Muscle layer of colon (tissue), 2 donors: ENCODE results near the gene GRIA4.
"Not testable (repeated sequence)": the region's sequence is repeated elsewhere in the genome, so short reads cannot be mapped to it uniquely, and the experiment has no call there.

ENCODE experiments used
- H3K27ac ChIP-seq: one replicate; pipeline ENCODE4 v1.7.0; 2013; ENCODE audit warnings: low read depth, mild to moderate bottlenecking, low read length, moderate library complexity
- H3K27me3 ChIP-seq, 2 donors: one replicate each; pipeline ENCODE4 v1.7.0; 2013; ENCODE audit warnings: low read length in 2 of 2, mild to moderate bottlenecking in 2 of 2; ENCODE audit not compliant: insufficient read depth in 2 of 2, control insufficient read depth in 1 of 2
- H3K36me3 ChIP-seq: one replicate; pipeline ENCODE4 v1.7.0; 2013; ENCODE audit warnings: mild to moderate bottlenecking, low read length; ENCODE audit not compliant: insufficient read depth
- H3K4me1 ChIP-seq: one replicate; pipeline ENCODE4 v1.7.0; 2013; ENCODE audit warnings: mild to moderate bottlenecking, low read length; ENCODE audit not compliant: insufficient read depth
- H3K4me3 ChIP-seq, 2 donors: one replicate each; pipeline ENCODE4 v1.7.0; 2013; ENCODE audit warnings: low read length in 2 of 2, low read depth in 1 of 2, mild to moderate bottlenecking in 1 of 2, moderate library complexity in 1 of 2
- H3K9ac ChIP-seq: one replicate; pipeline ENCODE4 v1.7.0; 2013; ENCODE audit warnings: low read length
- H3K9me3 ChIP-seq: one replicate; pipeline ENCODE4 v1.7.0; 2013; ENCODE audit warnings: mild to moderate bottlenecking, low read length
- donor health status: abdominal sarcoma.
- donor health status: Adenocarcinoma of cecum.

GRIA4 gene

DNA sequence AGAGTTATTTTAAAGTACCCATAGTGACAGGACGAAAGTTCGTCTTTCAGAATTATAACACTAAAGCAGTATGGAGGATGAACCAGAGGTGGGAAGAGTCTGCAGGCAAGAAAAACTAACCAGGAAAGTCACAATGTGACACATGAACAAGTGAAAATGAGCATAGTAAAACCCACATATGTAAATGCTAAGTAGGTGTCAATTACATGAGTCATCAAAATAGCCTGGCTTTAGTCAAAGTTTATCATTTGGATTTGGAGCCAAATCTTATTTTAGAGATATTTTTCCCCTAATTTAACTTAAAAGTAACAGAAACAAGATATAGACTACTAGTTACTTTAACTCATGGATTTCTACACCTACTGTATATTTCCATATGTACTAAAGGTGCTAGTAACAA is 159.8 kb downstream of the GRIA4 start:
- no peak overlapping the region for H3K4me3 ChIP-seq

DNA sequence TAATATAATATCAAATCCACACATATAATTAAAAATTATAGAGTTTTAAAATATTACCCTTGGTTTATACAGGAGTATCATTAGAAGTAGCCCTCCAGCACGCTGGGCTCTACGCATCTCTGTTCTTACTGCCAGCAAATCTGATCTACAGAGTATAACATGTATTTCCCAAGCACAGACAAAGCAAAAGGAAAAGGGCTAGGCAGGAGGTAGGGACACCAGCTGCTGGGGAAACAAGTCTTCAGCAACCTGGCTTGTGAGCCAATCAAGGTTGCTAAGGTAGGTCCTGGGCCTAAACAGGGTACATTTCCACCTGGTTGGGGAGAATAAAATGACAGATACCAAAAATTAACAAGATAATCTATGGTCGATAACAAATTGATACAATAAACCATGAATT is 163.6 kb downstream of the GRIA4 start:
- not testable (repeated sequence) for H3K4me3 ChIP-seq

More for the DNA sequence above, 159.8 kb downstream of the GRIA4 start:
- no peak overlapping the region for H3K9ac ChIP-seq
- H3K4me1 ChIP-seq, result no peaks in the 10 kb centered on the region
- no peak overlapping the region for H3K27ac ChIP-seq
- no peaks in the 10 kb centered on the region for H3K9me3 ChIP-seq
- no peaks in the 10 kb centered on the region for H3K27me3 ChIP-seq
- no peaks in the 10 kb centered on the region for H3K36me3 ChIP-seq

DNA sequence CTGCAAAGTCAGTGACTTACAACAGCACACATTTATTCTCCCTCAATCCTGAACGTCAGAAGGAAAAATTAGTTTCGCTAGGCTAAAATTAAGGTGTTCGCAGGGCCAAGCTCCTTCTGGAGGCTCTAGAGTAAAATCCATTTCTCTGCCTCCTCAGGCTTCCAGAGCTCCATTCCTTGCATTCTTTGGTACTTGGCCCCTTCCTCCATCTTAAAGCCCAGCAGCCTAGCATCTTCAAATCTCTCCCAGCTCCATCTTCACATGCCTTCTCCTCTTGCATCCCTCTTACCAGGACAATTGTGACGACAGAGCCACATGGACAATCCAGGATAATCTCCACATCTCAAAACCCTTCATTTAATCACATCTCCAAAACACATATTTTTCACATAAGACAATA is 165.0 kb downstream of the GRIA4 start:
- H3K4me1 ChIP-seq, result no peaks in the 10 kb centered on the region
- no peaks in the 10 kb centered on the region for H3K36me3 ChIP-seq
- H3K4me3 ChIP-seq, result no peak overlapping the region
- H3K9ac ChIP-seq, result no peak overlapping the region
- no peaks in the 10 kb centered on the region for H3K9me3 ChIP-seq
- H3K27me3 ChIP-seq, result no peaks in the 10 kb centered on the region
- H3K27ac ChIP-seq, result no peak overlapping the region

More for the DNA sequence above, 163.6 kb downstream of the GRIA4 start:
- H3K27ac ChIP-seq, H3K27me3 ChIP-seq, H3K36me3 ChIP-seq, H3K4me1 ChIP-seq, H3K9me3 ChIP-seq, H3K9ac ChIP-seq: not testable (repeated sequence)

GRCh38 chr11:105780781-105781525 is 171.1 kb downstream of the GRIA4 start:
- Histone ChIP-seq H3K36me3 (no peaks in the 10 kb centered on the region), H3K9me3 (no peaks in the 10 kb centered on the region), H3K4me3 (no peak overlapping the region), H3K4me1 (no peaks in the 10 kb centered on the region), H3K27me3 (no peaks in the 10 kb centered on the region), H3K9ac (no peak overlapping the region), H3K27ac (no peak overlapping the region)

GRCh38 chr11:105781807-105782206 is 171.9 kb downstream of the GRIA4 start:
- no peaks in the 10 kb centered on the region for H3K4me1 ChIP-seq
- no peak overlapping the region for H3K27ac ChIP-seq
- no peaks in the 10 kb centered on the region for H3K27me3 ChIP-seq
- H3K4me3 ChIP-seq, result no peak overlapping the region
- H3K9ac ChIP-seq, result no peak overlapping the region
- no peaks in the 10 kb centered on the region for H3K9me3 ChIP-seq
- H3K36me3 ChIP-seq, result no peaks in the 10 kb centered on the region

GRCh38 chr11:105783216-105783615 is 173.3 kb downstream of the GRIA4 start:
- Histone ChIP-seq H3K27ac (no peak overlapping the region), H3K27me3 (no peaks in the 10 kb centered on the region), H3K9ac (no peak overlapping the region), H3K4me1 (no peaks in the 10 kb centered on the region), H3K36me3 (no peaks in the 10 kb centered on the region), H3K4me3 (no peak overlapping the region), H3K9me3 (no peaks in the 10 kb centered on the region)

GRCh38 chr11:105785850-105786249 is 176.0 kb downstream of the GRIA4 start:
- not testable (repeated sequence) for H3K4me1 ChIP-seq, H3K27ac ChIP-seq, H3K27me3 ChIP-seq, H3K9ac ChIP-seq, H3K36me3 ChIP-seq, H3K9me3 ChIP-seq, H3K4me3 ChIP-seq

- Histone ChIP-seq H3K36me3 (no peaks in the 10 kb centered on the region), H3K4me1 (no peaks in the 10 kb centered on the region), H3K27me3 (no peaks in the 10 kb centered on the region), H3K4me3 (no peak overlapping the region), H3K9ac (no peak overlapping the region), H3K9me3 (no peaks in the 10 kb centered on the region), H3K27ac (no peak overlapping the region)
These were observed 176.9 kb downstream of the GRIA4 start for GRCh38 chr11:105786741-105787140.

DNA sequence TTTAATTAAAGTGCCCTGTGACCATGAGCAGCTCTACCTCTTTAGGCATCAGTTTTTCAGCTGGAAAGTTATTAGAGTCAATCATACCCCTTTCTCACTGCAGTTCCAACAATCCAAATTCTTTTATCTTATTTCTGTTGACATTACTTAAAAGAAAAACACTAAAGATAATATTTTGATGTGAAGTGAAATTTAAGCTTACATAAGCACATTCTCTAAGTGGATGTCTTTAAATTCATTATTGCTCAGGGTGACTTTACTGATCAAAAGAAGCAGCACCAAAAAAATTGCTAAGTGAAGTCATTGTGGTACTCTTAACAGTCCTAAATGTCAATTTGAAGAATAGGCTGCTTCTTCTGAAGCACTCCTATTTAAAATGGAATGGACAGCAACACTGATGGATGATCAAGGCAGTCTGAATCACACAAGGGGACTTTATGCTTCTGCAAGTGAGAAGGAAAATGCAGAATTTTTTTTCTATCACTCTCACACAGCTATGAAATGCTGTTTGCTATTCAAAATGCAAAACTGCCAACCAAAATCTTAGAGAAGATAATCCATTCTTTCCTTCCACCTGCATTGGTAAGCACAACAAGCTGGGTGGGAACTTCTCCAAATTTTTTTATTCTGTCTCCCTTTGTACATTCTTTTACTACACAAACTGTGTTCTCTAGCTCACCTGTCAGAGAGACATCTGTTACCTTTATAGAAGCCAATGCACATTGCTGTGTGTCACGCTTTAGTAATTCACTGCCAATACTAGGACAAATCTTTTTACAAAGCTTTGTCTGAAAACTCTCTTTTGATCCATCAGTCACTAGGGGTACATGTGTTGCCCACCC is 179.9 kb downstream of the GRIA4 start:
- Histone ChIP-seq H3K27me3 (no peaks in the 10 kb centered on the region), H3K4me1 (no peaks in the 10 kb centered on the region)

DNA sequence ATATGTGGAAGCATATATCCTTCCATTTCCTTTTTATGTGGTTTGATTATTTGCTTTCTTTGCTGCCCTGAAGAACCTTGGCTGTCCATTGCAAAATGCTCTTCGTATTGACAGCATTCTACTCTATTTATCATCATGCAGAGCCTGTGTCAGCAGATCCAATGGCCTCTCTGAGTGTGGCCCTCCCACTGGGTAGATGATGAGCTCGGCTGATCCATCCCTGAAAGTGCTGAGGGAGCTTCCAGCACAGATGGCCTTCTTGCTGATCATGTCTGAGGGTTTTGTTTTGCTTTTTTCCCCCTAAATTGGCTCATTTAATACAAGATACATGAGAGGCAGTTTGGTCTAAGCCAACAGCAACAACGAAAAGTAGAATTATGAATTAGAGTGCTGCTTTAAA is 181.0 kb downstream of the GRIA4 start:
- H3K36me3 ChIP-seq, result no peaks in the 10 kb centered on the region
- H3K27me3 ChIP-seq, result no peaks in the 10 kb centered on the region
- H3K4me1 ChIP-seq, result no peaks in the 10 kb centered on the region
- H3K4me3 ChIP-seq, result no peak overlapping the region
- no peaks in the 10 kb centered on the region for H3K9me3 ChIP-seq
- H3K27ac ChIP-seq, result no peak overlapping the region
- H3K9ac ChIP-seq, result no peak overlapping the region

More for the DNA sequence above, 179.9 kb downstream of the GRIA4 start:
- Histone ChIP-seq H3K9me3 (no peaks in the 10 kb centered on the region), H3K36me3 (no peaks in the 10 kb centered on the region), H3K9ac (no peak overlapping the region), H3K4me3 (no peak overlapping the region), H3K27ac (no peak overlapping the region)

DNA sequence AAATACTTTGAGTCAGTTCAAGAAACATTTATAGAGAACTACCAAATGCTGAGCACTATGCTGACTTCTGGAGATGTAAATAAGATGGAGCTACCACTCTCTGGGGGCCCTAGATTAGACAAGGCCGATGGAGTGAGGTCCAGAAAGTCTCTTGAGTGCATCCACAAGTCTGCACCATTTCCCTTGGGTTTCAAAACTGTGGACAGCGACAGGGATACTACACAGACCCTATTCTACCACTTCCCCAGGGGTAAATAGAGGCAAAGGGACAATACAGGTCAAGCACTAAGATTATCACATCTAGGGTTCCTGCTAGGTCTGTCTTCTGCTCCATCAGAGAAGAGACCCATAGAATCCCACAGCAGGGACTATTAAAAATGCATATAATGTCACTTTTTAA is 183.2 kb downstream of the GRIA4 start:
- H3K4me3 ChIP-seq, result no peak overlapping the region
- no peak overlapping the region for H3K9ac ChIP-seq
- no peaks in the 10 kb centered on the region for H3K36me3 ChIP-seq
- no peaks in the 10 kb centered on the region for H3K9me3 ChIP-seq
- H3K27ac ChIP-seq, result no peak overlapping the region
- no peaks in the 10 kb centered on the region for H3K27me3 ChIP-seq
- H3K4me1 ChIP-seq, result no peaks in the 10 kb centered on the region
